ENCODE data around the gene OSBPL10. TPM values are rescaled to one million over a fixed set of nuclear protein-coding genes. Genes with fewer than 3 reads are reported as not detected.

The OSBPL10 gene
- total and polyA plus RNA-seq, 4 donors: 3.9 to 33.0 (median 13.1) TPM

GRCh38 chr3:31754575-31755278, 226.3 kb downstream of the OSBPL10 start:
- Histone ChIP-seq H3K27ac (ENCODE audit: low read depth in 1 of 2, low read length in 1 of 2) (no peak overlapping the region), H3K4me1 (ENCODE audit: control insufficient read depth in 5 of 5, insufficient read depth in 5 of 5, low read length in 5 of 5) (peaks cover 0 to 24% (median 5%) of the 10 kb centered on the region in 5 donors), H3K36me3 (ENCODE audit: control insufficient read depth in 4 of 4, insufficient read depth in 4 of 4, low read length in 4 of 4) (no peaks in the 10 kb centered on the region), H3K9me3 (ENCODE audit: control insufficient read depth in 4 of 4, insufficient read depth in 3 of 4, low read length in 3 of 4) (no peaks in the 10 kb centered on the region), H3K4me3 (no peak overlapping the region), H3K9ac (ENCODE audit: insufficient read depth in 1 of 2, low read length in 2 of 2) (no peak overlapping the region), H3K27me3 (ENCODE audit: control insufficient read depth in 3 of 3, insufficient read depth in 3 of 3, low read length in 2 of 3) (no peaks in the 10 kb centered on the region)
- ATAC-seq (ENCODE audit: insufficient read depth, low FRiP score) (no peak), DNase-seq (peak in 2 of 3 donors; percentile 79 to 81)
- WGBS, 2 donors: 65 to 84% methylated on average over 6 of the region's 6 CpGs
- TF ChIP-seq CTCF (IDR thresholded peaks at IDR 0.05; ENCODE audit: control extremely low read depth, extremely low read depth): no peak

- Histone ChIP-seq H3K36me3 (ENCODE audit: control insufficient read depth in 4 of 4, insufficient read depth in 4 of 4, low read length in 4 of 4) (no peaks in the 10 kb centered on the region), H3K9ac (ENCODE audit: insufficient read depth in 1 of 2, low read length in 2 of 2) (no peak overlapping the region), H3K27me3 (ENCODE audit: control insufficient read depth in 3 of 3, insufficient read depth in 3 of 3, low read length in 2 of 3) (no peaks in the 10 kb centered on the region), H3K27ac (ENCODE audit: low read depth in 1 of 2, low read length in 1 of 2) (no peak overlapping the region), H3K4me3 (no peak overlapping the region), H3K4me1 (ENCODE audit: control insufficient read depth in 5 of 5, insufficient read depth in 5 of 5, low read length in 5 of 5) (peaks cover 0 to 30% (median 5%) of the 10 kb centered on the region in 5 donors), H3K9me3 (ENCODE audit: control insufficient read depth in 4 of 4, insufficient read depth in 3 of 4, low read length in 3 of 4) (no peaks in the 10 kb centered on the region)
- ATAC-seq (ENCODE audit: insufficient read depth, low FRiP score): no peak
- 96 to 98% methylated on average over 7 of the region's 7 CpGs for WGBS, 2 donors
- no peak for DNase-seq
- TF ChIP-seq CTCF (IDR thresholded peaks at IDR 0.05; ENCODE audit: control extremely low read depth, extremely low read depth): no peak
These were observed 228.0 kb downstream of the OSBPL10 start for GRCh38 chr3:31753050-31753425.

- H3K36me3 ChIP-seq (ENCODE audit: control insufficient read depth in 4 of 4, insufficient read depth in 4 of 4, low read length in 4 of 4): no peaks in the 10 kb centered on the region
- no peaks in the 10 kb centered on the region for H3K9me3 ChIP-seq (ENCODE audit: control insufficient read depth in 4 of 4, insufficient read depth in 3 of 4, low read length in 3 of 4)
- no peak overlapping the region for H3K27ac ChIP-seq (ENCODE audit: low read depth in 1 of 2, low read length in 1 of 2)
- no peak overlapping the region for H3K9ac ChIP-seq (ENCODE audit: insufficient read depth in 1 of 2, low read length in 2 of 2)
- no peak for DNase-seq
- H3K27me3 ChIP-seq (ENCODE audit: control insufficient read depth in 3 of 3, insufficient read depth in 3 of 3, low read length in 2 of 3): no peaks in the 10 kb centered on the region
- no peak overlapping the region for H3K4me3 ChIP-seq
- H3K4me1 ChIP-seq (ENCODE audit: control insufficient read depth in 5 of 5, insufficient read depth in 5 of 5, low read length in 5 of 5): peaks cover 0 to 33% (median 5%) of the 10 kb centered on the region in 5 donors
- 92 to 94% methylated on average over 7 of the region's 7 CpGs for WGBS, 2 donors
- ATAC-seq (ENCODE audit: insufficient read depth, low FRiP score): no peak
- TF ChIP-seq CTCF (IDR thresholded peaks at IDR 0.05; ENCODE audit: control extremely low read depth, extremely low read depth): no peak
These were observed 228.6 kb downstream of the OSBPL10 start for GRCh38 chr3:31752305-31753049.
